Adrenal gland (tissue), 12 donors: ENCODE data around the gene GNL1. TPM values are rescaled to one million over a fixed set of nuclear protein-coding genes. Genes with fewer than 3 reads are reported as not detected.
A peak's percentile ranks its signal among the peaks of the same experiment; 100 is the strongest.
"Not testable (repeated sequence)": the region's sequence is repeated elsewhere in the genome, so short reads cannot be mapped to it uniquely, and the experiment has no call there.

ENCODE experiments used
- DNase-seq, 7 donors: peaks; one replicate each; pipeline ENCODE4 v3.0.0-alpha.2; 2019 to 2020
- H3K27ac ChIP-seq, 5 donors: fragments of 200-600 bp; sonication (generic) in 4 of 5; 1 replicate in 3 of 5; 2 replicates in 2 of 5; pipeline versions ENCODE4 v1.5.1 to v1.8.0; 2016 to 2020; ENCODE audit warnings: mild to moderate bottlenecking in 1 of 5
- H3K27me3 ChIP-seq: fragments of 200-600 bp; 2 replicates; pipeline ENCODE4 v1.8.0; 2021
- H3K36me3 ChIP-seq, 2 donors: fragments of 200-600 bp; replicated peaks in 1 of 2; 1 replicate in 1 of 2; 2 replicates in 1 of 2; pipeline versions ENCODE4 v1.5.1 to v1.8.0; 2018 to 2022
- H3K4me1 ChIP-seq, 2 donors: fragments of 200-600 bp; replicated peaks in 1 of 2; 1 replicate in 1 of 2; 2 replicates in 1 of 2; pipeline versions ENCODE4 v1.5.1 to v1.8.0; 2018 to 2021
- H3K4me3 ChIP-seq, 4 donors: fragments of 200-600 bp; sonication (generic) in 3 of 4; one replicate each; pipeline ENCODE4 v1.5.1; 2016 to 2018
- H3K9me3 ChIP-seq, 3 donors: fragments of 200-600 bp; sonication (generic) in 1 of 3; replicated peaks in 1 of 3; 1 replicate in 2 of 3; 2 replicates in 1 of 3; pipeline versions ENCODE4 v1.5.1 to v1.8.0; 2016 to 2021
- POLR2A ChIP-seq, 2 donors: fragments of 450-650 bp; IDR thresholded peaks; one replicate each; pipeline ENCODE4 v1.6.1; 2017; ENCODE audit warnings: antibody characterized with exemption in 2 of 2, mild to moderate bottlenecking in 2 of 2, moderate library complexity in 1 of 2
- WGBS, 4 donors: extraction: QIAGEN DNeasy Blood & Tissue Kit in 2 of 4; methylation state at CpG; one replicate each; pipeline versions ENCODE4 v1.1.5 to v1.1.7; 2013 to 2017; 5-methylcytosine and 5-hydroxymethylcytosine counted together
- intact Hi-C, 2 donors: fragments of 100-400 bp; cut with DNase I; formaldehyde crosslinking; loops; one replicate each; pipeline versions ENCODE4 v1.14.1 to v1.15.0; 2022 to 2023
- polyA plus RNA-seq, 3 donors: library from polyadenylated mRNA; stranded (reverse); fragments of 200-250 nt in 2 of 3; fragments of 350-450 nt in 1 of 3; fragmentation: Illumina TruSeq in 1 of 3; extraction: RNeasy Lipid Tissue Mini Kit (QIAGEN cat#74804) in 1 of 3; gene quantifications; one replicate each; pipeline ENCODE4 v1.2.3, GENCODE V29; 2013 to 2014
- total RNA-seq, 9 donors: library from RNA; depleted of rRNA in 4 of 9; stranded (reverse); fragments of >200 nt in 4 of 9; fragments of 120-200 nt in 1 of 9; fragmentation: NEBNext Ultra II Directional in 1 of 9; extraction: Animal tissue kit (Norgen Biotek cat#: 25700) in 1 of 9; gene quantifications; one replicate each; pipeline versions ENCODE4 v1.1.0 to v1.2.4, GENCODE V29; 2013 to 2023
- TF ChIP-seq, protein P1 (sequence below), 6 experiments: fragments of 450-650 bp in 4 of 6; fragments of 200-600 bp in 2 of 6; sonication (generic) in 1 of 6; IDR thresholded peaks; 1 replicate in 5 of 6; 2 replicates in 1 of 6; pipeline versions ENCODE4 v1.5.1 to v1.8.0; 2016 to 2021; ENCODE audit warnings: antibody characterized with exemption in 6 of 6, mild to moderate bottlenecking in 2 of 6, moderate library complexity in 1 of 6
- donor health status: healthy with polysubstance abuse.
- donor health status: Bipolar disorder and iron deficiency.
- donor health status: DM: yes; HTN: yes; CAD: no.
- donor health status: DM: no; HTN: no; CAD: no.
- donor health status: DM: no; HTN: no; CAD: no.
- donor health status: DM: yes; HTN: yes; CAD: no.

The GNL1 gene
- total and polyA plus RNA-seq, 12 donors, result 27.4 to 86.7 (median 59.1) TPM

DNA sequence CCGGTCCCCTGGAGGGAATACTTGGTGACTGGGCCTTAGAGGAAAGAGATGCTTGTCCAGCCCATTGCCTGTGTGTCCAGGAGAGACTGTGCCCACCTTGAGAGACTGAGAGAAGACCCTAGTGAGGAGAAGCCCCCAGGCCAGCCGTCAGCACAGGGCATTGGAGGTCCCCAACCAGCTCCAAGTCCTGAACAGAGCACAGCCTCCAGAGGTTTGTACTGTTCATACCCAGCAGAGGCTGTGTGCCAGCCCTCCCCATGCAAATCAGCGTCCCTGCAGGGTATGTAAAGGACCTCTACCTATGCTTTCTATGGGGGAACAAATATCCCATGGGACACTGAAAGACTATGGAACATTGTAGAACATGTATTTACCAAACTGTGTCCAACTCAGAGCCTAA is 58.6 kb downstream of the GNL1 start:
- no peak for TF ChIP-seq POLR2A (IDR thresholded peaks at IDR 0.05)
- TF ChIP-seq, protein P1, sequence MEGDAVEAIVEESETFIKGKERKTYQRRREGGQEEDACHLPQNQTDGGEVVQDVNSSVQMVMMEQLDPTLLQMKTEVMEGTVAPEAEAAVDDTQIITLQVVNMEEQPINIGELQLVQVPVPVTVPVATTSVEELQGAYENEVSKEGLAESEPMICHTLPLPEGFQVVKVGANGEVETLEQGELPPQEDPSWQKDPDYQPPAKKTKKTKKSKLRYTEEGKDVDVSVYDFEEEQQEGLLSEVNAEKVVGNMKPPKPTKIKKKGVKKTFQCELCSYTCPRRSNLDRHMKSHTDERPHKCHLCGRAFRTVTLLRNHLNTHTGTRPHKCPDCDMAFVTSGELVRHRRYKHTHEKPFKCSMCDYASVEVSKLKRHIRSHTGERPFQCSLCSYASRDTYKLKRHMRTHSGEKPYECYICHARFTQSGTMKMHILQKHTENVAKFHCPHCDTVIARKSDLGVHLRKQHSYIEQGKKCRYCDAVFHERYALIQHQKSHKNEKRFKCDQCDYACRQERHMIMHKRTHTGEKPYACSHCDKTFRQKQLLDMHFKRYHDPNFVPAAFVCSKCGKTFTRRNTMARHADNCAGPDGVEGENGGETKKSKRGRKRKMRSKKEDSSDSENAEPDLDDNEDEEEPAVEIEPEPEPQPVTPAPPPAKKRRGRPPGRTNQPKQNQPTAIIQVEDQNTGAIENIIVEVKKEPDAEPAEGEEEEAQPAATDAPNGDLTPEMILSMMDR (IDR thresholded peaks at IDR 0.05), result no peak
- Histone ChIP-seq H3K36me3 (peaks cover 0 to 13% of the 10 kb centered on the region in 2 donors), H3K4me1 (peaks cover 0 to under 1% of the 10 kb centered on the region in 2 donors), H3K27ac (no peak overlapping the region), H3K9me3 (no peaks in the 10 kb centered on the region), H3K4me3 (no peak overlapping the region), H3K27me3 (no peaks in the 10 kb centered on the region)
- 75 to 90% (median 86%) methylated on average over 1 to 3 of the region's 3 CpGs for WGBS, 4 donors
- DNase-seq, result no peak
- intact Hi-C loops, result no loop called here

DNA sequence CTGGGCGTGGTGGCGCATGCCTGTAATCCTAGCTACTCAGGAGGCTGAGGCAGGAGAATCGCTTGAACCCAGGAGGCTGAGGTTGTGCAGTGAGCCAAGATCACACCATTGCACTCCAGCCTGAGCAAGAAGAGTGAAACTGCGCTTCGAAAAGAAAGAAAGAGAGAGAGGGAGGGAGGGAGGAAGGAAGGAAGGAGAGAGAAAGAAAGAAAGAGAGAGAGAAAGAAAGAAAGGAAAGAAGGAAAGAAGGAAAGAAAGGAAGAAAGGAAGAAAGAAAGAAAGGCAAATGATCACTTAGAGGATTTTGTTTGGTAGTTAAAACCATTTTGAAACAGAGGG is 59.1 kb downstream of the GNL1 start:
- DNase-seq, H3K9me3 ChIP-seq, H3K4me3 ChIP-seq, H3K27me3 ChIP-seq, H3K27ac ChIP-seq, H3K4me1 ChIP-seq, intact Hi-C loops: not testable (repeated sequence)
- peaks cover 0 to 18% of the 10 kb centered on the region in 2 donors for H3K36me3 ChIP-seq
- WGBS, 4 donors, result 85 to 91% (median 89%) methylated on average over 5 of the region's 5 CpGs

DNA sequence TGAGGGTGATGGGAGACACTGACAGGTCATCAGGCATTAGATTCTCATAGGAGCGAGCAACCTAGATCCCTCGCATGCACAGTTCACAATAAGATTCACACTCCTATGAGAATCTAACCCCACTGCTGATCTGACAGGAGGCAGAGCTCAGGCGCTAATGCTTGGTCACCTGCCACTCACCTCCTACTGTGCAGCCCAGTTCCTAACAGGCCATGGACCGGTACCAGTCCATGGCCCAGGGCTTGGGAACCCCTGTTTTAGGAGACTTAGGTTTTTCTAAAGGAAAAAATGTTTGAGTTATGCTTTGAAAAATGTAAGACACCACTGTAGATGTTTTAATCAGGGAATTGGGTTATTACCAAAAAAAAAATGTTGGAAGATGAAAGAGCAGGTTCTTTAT is 60.3 kb downstream of the GNL1 start:
- no peaks in the 10 kb centered on the region for H3K9me3 ChIP-seq
- peaks cover 0 to 30% of the 10 kb centered on the region in 2 donors for H3K36me3 ChIP-seq
- H3K4me1 ChIP-seq, result peaks cover 0 to 4% of the 10 kb centered on the region in 2 donors
- intact Hi-C loops, result no loop called here
- no peak overlapping the region for H3K4me3 ChIP-seq
- no peak for TF ChIP-seq POLR2A (IDR thresholded peaks at IDR 0.05)
- TF ChIP-seq, protein P1 (IDR thresholded peaks at IDR 0.05), result no peak
- DNase-seq, result no peak
- no peaks in the 10 kb centered on the region for H3K27me3 ChIP-seq
- 86 to 94% (median 92%) methylated on average over 4 of the region's 4 CpGs for WGBS, 4 donors
- peak overlapping the region in 2 of 5 donors; percentile 34 to 49 for H3K27ac ChIP-seq

DNA sequence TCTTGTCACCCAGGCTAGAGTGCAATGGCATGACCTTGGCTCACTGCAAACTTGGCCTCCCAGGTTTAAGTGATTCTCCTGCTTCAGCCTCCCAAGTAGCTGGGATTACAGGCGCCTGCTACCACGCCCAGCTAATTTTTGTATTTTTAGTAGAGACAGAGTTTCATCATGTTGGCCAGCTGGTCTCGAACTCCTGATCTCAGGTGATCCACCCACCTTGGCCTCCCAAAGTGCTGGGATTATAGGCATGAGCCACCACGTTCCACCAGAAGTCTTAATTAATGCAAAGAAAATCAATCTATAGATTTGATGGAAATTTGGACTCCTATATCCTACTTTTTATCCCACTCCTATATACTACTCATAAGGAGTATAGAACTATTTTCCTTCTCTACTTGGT is 61.2 kb downstream of the GNL1 start:
- intact Hi-C loops, H3K4me3 ChIP-seq, H3K9me3 ChIP-seq, H3K27me3 ChIP-seq, H3K4me1 ChIP-seq, DNase-seq: not testable (repeated sequence)
- H3K27ac ChIP-seq, result peak overlapping the region in 1 of 5 donors; percentile 40
- peaks cover 0 to 39% of the 10 kb centered on the region in 2 donors for H3K36me3 ChIP-seq
- 74 to 81% (median 77%) methylated on average over 4 of the region's 4 CpGs for WGBS, 4 donors

DNA sequence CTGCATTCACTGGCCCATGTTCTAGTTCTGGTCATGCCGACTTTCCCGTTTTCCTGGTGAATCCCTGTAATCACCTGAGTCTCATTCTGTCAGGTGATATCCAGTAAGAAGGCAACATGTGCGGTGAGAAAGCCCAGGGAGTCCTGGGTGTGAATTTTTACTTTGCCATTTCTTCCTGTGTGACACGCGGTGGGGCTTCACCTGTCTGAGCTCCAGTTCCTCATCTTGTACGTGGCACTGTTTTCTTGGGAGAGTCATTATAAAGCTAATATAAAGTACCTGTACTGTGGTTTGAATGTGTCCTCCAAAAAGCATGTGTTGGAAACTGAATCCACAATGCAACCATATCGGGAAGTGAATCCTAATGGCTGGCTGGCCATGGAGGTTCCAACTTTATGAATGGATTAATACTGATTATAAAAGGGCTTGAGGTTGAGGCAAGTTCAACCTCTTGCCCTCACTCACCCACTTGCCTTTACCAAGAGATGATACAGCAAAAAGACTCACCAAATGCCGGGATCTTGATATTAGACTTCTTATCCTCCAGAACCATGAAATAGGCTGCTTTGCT is 61.9 kb downstream of the GNL1 start:
- peaks cover 0 to 39% of the 10 kb centered on the region in 2 donors for H3K36me3 ChIP-seq
- no peak for DNase-seq
- TF ChIP-seq, protein P1 (IDR thresholded peaks at IDR 0.05), result no peak
- no peak for TF ChIP-seq POLR2A (IDR thresholded peaks at IDR 0.05)
- peaks cover 0 to 4% of the 10 kb centered on the region in 2 donors for H3K4me1 ChIP-seq
- H3K27me3 ChIP-seq, result no peaks in the 10 kb centered on the region
- WGBS, 4 donors, result 82 to 88% (median 85%) methylated on average over 8 of the region's 8 CpGs
- intact Hi-C loops, result no loop called here
- no peaks in the 10 kb centered on the region for H3K9me3 ChIP-seq
- H3K27ac ChIP-seq, result no peak overlapping the region
- H3K4me3 ChIP-seq, result no peak overlapping the region
